Superior temporal gyrus (tissue), 1 donor: ENCODE measurements around the gene DRICH1.
A peak's percentile ranks its signal among the peaks of the same experiment; 100 is the strongest.
"Not testable (repeated sequence)": the region's sequence is repeated elsewhere in the genome, so short reads cannot be mapped to it uniquely, and the experiment has no call there.

Experiments
- DNase-seq: peaks from one replicate; pipeline ENCODE4 v3.0.0-alpha.2; 2016; ENCODE audit errors: extremely low spot score

The DRICH1 gene

DNA sequence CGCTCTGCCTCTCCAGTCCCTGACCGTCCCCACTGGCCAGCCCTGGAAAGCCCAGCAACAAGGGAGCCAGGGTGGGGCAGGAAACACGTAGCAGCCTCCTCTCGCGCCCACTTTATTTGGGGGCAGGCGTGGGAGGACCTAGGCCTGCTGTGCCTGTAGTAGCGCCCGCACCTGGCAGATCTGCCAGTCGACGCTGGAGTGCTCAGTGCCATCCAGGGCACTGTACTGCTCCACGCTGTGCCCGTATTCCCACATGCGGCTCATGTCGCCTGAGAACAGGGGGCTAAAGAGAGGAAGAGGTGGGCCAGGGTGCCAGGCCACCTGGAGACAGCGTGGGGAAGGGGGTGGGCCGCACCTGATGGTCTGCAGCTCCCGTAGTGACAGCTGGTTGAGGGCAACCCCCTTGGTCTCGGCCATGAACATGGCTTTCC lies 17.0 kb upstream of the DRICH1 start:
- DNase-seq = no peak

- DNase-seq = not testable (repeated sequence)
Observed at GRCh38 chr22:23646526-23646925, 14.4 kb upstream of the DRICH1 start.

- not testable (repeated sequence) for DNase-seq
Observed at GRCh38 chr22:23640206-23640605, 8.1 kb upstream of the DRICH1 start.

- no peak for DNase-seq
Observed at GRCh38 chr22:23639661-23640060, 7.5 kb upstream of the DRICH1 start.

DNA sequence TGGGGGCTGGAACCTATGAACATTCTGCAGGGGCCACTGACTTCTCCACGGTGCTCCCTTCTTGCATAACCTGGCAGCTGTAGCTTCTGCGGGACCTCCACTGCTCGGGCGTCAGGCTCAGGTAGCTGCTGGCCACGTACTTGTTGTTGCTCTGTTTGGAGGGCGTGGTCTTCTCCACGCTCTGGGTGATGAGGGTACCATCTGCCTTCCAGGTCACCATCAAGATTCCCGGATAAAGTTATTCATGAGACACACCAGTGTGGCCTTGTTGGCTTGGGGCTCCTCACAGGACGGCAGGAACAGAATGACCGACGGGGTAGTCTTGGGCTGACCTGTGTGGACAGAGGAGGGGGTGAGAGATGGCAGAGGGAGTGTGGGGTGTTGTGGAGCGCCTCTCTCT lies 6.5 kb upstream of the DRICH1 start:
- no peak for DNase-seq

GRCh38 chr22:23635291-23635690 lies 3.2 kb upstream of the DRICH1 start:
- DNase-seq = not testable (repeated sequence)

DNA sequence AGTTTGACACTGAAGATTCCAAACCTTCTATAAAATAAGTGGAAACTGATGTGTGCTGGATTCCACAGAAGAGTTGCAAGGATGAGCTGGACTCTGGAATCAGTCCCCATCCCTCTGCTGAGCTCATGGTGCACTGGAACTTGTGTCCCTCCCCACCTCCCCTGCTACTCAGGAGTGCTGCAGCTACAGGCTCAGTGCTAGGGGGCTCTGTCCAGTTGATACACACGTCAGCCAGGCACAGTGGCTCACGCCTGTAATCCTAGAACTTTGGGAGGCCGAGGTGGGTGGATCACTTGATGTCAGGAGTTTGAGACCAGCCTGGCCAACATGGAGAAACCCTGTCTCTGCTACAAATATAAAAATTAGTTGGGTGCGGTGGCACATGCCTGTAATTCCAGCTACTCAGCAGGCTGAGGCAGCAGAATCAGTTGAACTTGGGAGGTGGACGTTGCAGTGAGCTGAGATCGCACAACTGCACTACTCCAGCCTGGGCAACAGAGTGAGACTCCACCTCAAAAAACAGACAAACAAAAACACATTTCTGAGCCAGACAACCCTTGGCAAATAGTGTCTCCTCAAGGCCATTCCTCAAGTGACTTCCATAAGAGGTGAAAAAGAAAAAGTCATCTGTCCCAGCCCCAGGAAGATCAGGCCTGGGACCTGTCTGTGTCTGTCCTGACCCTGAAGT lies 3.9 kb downstream of the DRICH1 start:
- not testable (repeated sequence) for DNase-seq

DNA sequence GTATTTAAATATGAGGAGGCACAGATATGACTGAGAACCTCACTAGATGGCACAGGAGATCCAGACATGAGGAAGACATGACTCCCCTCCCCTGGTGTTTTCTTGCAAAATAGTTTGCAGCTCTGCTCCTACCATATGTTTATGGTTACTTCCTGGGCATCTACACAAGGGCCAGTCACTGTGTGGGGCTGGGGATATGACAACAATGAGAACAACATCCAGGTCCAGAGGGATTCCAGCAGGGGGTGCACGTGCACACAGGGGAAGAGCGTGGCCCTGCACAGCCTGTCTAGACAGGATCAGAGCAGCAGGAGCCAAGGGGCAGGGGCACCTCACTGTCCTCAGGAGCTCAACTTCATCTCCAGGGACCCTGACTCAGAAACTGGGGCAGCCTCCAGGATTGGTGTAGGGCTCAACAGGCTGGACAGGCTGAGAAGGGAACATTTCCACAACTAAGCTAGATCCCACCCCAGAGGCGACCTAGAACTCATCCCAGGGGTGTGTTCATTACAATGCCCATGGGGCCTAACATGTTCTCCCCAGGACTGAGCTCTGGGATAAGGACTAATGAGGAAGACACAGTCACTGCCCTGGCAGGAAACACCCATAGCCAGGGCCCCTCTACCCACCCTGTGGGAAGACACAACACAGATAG lies 4.6 kb downstream of the DRICH1 start:
- not testable (repeated sequence) for DNase-seq

GRCh38 chr22:23626286-23626975 lies 5.7 kb downstream of the DRICH1 start:
- no peak for DNase-seq

DNA sequence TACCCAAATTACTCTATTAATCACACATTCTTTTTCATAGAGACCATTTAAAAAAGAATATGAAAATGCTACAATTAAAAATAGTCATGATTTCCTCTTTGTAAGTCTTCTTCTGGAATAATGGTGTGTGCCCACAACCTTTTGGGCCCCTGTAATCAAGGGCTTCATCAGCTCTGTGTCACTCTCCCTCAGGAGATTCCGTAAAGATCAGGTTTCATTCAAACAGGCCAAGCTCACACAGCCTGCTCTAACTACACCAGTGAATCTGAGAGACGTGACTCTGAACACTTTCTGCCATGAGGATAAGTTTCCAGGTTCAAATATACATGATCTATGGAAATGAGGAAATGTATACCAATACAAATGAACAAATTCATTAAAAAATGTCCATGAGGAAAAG lies 9.5 kb downstream of the DRICH1 start:
- no peak for DNase-seq

- not testable (repeated sequence) for DNase-seq
Observed at GRCh38 chr22:23621916-23622315, 10.2 kb downstream of the DRICH1 start.

GRCh38 chr22:23621082-23621780 lies 10.9 kb downstream of the DRICH1 start:
- no peak for DNase-seq

- peak; percentile 18 for DNase-seq
Observed at GRCh38 chr22:23613193-23613972, 18.7 kb downstream of the DRICH1 start.

DNA sequence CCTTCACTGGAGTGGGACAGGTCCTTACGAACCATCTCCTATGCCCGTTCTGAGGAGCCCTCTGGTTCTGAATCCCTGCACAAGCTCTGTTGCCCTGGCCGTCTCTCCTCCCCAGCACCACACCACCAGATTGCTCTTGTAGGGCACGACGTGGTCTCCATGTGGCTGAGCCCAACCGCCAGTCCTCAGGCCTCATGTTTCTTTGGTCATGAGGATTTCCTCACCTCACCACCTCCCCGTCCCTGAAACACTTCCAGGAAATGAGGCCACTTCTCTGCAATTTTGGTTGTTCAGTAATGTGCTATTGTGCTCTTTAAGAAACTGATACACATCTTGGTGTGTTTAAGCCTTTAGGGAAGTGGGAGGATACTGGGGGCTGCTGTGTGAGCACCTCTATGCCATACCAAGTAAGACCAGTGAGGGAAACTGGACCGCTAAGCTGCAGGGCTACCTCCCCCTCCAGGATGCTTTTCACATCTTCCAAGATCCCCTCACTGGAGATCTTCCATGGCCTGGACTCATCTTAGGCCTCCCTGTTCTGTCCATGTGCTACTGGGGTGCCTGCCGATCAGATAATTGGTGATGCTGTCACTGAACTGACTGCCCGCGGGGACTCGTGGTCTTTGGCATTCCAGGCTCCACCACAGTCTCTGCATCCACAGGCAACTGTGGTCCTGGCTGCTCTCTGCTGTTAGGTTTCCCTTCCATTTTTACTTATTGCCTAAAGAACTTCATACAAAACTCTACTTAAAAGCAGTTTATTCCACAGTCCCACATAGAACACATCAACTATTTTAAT lies 21.9 kb downstream of the DRICH1 start:
- no peak for DNase-seq

GRCh38 chr22:23608583-23608982 lies 23.5 kb downstream of the DRICH1 start:
- DNase-seq = no peak

DNA sequence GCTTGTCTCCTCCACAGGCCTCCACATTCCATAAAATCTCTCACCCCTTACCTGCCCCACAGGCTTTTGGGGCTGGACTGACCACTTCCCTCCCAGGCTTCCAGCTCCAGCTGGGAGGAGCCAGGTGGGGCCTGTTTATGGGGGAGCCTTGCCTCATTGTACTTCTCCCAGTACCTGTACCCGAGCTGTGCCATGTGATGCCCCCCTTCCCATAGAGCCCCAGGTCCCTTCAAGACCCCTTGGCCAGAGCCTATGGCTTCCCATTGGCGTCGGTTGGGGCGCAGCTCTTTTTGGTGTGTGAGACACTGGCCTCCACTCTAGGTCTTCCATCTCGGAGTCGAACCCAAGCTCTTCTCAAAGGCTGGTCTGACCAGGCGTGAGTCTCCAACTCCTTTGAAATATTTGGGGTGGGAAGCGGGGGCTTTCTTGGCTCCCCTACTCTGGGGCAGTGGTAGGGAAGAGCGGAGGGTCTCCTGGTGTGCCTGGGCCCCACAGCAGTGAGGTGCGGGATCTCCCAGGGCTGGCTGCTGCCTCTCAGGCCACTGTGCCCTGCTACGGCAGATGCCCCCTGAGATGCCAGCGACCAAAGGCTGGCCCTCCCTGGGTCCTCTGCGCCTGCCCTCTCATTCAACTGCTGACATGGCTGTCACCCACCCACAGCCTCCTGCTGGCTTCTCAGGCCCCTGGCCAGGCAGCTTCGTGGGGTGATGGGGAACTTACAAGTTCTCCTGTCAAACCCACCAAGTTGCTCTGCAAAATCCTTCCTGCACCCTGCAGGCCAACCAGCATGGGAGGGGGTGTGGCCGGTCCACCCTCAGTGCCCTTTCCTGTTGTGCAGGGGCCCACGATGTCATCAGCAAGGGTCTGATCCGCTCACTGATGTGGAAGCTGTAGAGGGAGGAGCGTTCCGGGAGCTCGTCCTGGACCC lies 25.7 kb downstream of the DRICH1 start:
- no peak for DNase-seq

GRCh38 chr22:23604939-23605712 lies 27.0 kb downstream of the DRICH1 start:
- no peak for DNase-seq

- DNase-seq = no peak
Observed at GRCh38 chr22:23603266-23603665, 28.9 kb downstream of the DRICH1 start.
